Activated T-cell treated with anti-CD3 and anti-CD28 coated beads for 48 hours (primary cell): ENCODE measurements around the gene INPP5D.
"Not testable (repeated sequence)": the region's sequence is repeated elsewhere in the genome, so short reads cannot be mapped to it uniquely, and the experiment has no call there.

Source experiments
- DNase-seq: peaks from one replicate; pipeline ENCODE4 v3.0.0-alpha.2; 2020; ENCODE audit warnings: low read depth

Gene INPP5D

DNA sequence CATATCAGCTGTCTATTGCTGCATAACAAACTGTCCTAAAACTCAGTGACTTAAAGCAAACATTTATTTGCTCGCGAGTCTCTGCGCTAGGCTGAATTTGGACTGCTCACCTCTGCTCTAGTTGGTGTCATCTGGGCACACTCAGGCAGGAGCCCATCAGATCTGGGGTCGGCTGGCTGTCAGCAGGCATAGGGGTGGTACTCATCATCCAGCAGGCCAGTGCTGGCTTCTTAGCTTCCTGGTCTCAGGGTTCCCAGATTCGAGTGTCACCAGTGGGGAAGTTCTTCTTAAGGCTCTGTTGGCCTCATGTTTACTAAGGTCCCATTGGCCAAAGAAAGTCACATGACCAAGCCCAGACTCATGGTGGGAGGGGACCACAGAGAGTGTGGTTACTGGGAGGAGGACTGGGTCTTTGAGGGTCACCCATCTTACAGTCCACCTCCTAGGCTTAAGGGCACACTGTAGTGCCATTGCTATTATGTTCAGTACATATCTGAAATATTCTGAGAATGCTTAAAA, 119.8 kb downstream of the INPP5D start:
- no peak for DNase-seq

DNA sequence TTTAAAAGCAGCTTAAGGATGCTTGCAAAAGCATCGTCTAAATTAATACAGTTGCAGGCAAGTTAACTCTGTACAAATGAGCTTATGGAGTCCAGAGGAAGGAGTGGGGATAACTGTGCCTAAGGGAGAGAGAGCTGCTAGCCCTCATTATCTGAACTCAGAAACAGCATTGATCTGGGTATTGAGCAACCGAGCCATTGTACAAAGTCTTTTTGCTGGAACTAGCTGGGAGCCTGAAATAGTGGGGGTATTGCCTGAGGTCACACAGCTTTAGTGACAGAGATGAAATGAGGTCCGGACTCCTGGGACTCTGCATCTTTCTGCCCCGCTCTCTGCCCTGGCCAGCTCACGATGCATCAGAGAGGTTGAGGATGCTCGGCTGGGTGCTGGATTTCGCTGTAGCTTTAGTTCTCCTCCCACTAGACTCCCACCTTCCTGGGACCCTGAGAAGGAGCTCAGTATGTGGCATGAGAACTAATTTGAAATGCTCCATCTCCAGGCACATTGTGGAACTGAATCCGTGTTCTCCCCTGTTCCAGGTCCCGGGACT, 123.8 kb downstream of the INPP5D start:
- no peak for DNase-seq

DNA sequence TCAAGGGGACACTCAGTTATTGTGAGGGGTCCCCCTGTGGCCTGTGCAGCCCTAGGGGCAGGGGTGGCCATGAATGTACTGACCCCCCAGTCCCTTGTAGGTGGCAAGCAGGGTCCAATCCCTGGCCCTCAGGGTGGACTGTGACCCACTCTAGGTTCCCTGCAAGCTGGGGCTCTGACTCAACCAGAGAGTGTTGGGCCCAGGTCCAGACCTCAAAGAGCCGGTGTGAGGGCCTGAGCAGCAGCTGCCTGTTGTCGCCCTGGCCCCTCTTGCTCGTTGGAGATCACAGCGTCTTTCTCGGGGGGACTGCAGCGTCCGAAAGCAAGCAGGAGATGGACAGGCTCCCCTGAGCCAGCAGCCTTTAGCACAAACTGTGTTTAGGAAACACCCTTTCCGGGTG, 124.5 kb downstream of the INPP5D start:
- DNase-seq = no peak

DNA sequence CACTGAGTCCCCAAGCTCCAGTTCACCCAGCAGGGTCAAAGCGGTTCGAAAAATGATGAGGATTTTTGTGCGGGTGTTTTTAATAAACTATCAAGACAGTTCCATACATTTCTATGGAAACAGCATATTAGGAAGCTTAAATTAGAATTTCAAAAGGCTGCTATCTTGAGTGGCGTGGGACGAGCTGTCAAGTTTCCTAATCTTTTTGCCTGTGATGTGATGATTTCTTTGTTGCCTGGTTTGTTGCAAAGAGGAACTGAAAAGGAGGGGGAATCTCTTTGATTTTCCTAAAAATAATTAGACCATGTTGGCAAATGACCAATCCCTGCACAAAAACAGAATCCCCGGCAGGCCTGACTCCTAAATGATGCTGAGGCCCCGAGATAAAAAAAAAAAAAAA, 125.2 kb downstream of the INPP5D start:
- DNase-seq = no peak

DNA sequence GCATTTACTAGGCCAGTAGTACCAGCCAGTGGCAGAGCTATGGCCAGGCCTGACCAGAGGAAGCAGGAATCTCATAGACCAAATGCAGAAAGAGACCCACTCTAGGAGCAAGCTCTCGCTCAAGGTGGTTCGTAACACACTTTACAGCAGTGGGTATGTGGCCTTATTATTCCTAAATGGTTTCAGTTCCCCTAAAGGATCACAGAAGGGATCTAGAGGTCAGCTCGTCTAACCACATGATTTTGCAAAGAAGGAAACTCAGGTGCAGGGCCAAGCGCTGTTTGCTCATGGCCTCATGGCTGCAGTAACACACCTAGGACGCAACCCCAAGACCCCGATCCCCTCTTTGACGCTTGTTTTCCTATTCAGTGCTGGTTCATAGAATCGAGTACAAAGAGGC, 125.8 kb downstream of the INPP5D start:
- no peak for DNase-seq

DNA sequence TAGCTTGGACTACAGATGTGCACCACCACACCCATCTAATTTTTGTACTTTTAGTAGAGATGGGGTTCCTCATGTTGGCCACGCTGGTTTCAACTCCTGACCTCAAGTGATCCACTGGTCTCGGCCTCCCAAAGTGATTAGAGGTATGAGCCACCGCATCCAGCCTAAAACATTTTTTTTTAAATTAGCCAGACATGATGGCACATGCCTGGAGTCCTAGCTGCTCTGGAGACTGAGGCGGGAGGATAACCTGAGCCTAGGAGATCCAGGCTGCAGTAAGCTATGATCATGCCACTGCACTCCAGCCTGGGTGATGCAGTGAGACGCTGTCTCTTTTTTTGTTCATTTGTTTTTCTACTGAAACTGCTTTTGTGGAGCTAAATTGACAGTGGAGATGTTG, 126.7 kb downstream of the INPP5D start:
- no peak for DNase-seq

DNA sequence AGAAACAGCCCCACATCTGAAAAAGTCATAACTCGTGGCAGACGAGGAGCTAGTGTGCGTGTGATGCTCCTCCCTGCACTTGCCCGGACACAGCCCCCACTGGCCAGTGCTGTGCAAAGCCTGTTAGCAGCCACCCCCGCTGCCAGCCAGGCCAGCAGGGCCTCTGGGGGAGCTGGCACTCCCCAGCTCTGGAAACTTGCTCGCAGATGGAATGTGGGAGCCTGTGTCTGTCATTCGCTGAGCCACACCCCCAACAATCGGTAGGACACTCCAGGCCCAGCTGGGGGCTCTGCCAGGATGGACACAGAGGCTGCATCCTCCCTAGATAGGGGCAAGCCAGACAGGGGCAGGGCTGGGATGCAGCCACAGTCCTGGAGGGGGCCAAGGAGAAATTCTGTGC, 128.9 kb downstream of the INPP5D start:
- no peak for DNase-seq

DNA sequence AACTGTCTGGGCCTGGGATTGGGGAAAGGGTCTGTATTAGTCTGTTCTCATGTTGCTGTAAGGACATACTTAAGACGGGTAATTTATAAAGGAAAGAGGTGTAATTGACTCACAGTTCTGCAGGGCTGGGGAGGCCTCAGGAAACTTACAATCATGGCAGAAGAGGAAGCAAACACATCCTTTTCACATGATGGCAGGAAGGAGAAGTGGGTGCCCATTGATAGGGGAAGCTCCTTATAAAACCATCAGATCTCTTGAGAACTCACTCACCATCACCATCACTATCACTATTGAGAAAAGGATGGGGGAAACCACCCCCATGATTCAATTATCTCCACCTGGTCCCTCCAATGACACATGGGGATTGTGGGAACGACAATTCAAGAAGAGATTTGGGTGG, 130.9 kb downstream of the INPP5D start:
- DNase-seq = not testable (repeated sequence)

DNA sequence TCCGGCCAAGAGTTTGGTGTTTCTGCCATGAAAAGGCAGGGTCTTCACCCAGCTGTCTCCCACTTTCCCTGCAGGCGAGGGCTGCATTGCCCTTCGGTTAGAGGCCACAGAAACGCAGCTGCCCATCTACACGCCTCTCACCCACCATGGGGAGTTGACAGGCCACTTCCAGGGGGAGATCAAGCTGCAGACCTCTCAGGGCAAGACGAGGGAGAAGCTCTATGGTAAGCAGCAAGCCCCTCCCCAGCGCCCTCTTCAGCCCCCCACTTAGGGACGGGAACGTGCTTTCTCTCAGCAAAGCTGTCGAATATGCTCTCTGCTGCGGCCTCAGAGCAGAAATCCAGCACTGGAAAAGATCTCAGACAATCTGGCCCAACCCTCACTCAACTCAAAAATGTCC, 133.6 kb downstream of the INPP5D start:
- no peak for DNase-seq

DNA sequence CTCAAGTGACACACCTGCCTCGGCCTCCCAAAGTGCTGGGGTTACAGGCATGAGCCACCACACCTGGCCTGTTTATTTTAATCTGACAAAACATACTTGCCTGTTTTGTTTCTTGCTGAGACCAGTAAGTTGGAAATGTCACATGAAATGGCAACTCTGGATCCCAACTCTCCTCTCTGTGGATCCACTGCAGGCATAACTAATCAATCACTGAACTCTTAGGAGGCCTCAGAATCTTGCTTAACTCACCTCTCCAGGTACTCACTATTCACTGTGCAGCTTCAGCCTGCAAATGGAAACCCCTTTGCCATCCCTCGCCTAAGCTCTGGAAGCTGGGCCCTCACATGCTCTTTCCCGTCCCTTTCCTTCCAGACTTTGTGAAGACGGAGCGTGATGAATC, 134.9 kb downstream of the INPP5D start:
- DNase-seq = no peak

DNA sequence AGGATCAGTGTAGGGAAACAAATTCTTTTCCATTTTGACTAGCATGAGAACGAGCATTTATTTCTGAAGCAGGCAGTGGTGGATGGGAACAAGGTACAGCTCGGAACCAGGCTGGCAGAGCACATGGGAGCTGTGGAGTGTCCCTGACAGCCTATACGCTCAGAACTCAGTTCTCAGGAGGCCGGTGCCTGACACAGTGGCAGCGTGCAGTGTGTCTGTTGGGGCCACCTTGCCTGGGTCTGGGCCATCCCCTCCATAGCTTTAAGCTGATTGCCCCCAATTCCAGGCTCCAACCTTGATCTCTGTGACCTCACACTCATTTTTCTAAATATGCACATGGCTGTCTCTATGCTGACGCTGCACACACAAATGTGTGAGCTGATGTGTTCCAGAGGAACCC, 136.9 kb downstream of the INPP5D start:
- DNase-seq = no peak

DNA sequence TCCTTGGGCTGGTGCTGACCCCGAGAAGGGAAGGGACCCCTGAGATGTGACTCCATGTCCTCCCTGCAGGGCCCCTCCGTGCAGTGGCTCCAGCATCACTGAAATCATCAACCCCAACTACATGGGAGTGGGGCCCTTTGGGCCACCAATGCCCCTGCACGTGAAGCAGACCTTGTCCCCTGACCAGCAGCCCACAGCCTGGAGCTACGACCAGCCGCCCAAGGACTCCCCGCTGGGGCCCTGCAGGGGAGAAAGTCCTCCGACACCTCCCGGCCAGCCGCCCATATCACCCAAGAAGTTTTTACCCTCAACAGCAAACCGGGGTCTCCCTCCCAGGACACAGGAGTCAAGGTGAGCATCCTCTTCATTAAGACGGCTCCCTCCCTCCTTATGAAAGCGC, 137.9 kb downstream of the INPP5D start:
- no peak for DNase-seq

DNA sequence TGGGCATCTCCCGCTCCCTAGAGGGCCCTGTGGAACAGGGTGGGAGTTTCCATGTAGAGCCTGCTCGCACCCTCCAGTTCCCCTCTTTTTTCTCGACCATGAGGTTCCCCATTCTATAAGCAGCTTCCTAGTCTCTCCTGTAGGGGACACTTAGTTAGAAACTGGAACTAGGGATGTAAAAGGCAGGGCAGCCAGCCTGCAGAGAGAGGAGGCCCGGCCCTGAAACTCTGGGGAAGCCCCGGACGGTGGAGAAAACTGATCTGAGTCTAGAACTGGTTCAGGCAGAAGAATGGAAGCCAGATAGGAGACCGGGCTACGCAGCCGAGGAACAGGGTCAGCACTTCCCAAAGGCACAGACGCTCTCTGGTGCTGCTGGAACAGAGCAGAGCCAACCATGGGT, 139.7 kb downstream of the INPP5D start:
- DNase-seq = no peak

DNA sequence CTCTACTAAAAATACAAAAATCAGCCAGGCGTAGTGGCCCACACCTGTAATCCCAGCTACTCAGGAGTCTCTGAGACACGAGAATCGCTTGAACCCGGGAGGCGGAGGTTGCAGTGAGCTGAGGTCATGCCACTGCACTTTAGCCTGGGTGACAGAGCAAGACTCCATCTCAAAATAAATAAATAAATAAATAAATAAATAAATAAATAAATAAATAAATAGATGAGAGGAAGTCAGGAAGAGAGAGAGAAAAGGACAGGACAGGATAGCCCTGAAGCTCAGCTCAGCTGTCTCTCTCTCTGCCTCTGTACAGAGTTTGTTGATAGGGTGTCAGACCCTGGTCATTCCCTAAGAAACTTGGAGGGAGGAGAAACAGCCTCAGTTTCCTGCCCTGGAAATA, 140.6 kb downstream of the INPP5D start:
- DNase-seq = not testable (repeated sequence)

DNA sequence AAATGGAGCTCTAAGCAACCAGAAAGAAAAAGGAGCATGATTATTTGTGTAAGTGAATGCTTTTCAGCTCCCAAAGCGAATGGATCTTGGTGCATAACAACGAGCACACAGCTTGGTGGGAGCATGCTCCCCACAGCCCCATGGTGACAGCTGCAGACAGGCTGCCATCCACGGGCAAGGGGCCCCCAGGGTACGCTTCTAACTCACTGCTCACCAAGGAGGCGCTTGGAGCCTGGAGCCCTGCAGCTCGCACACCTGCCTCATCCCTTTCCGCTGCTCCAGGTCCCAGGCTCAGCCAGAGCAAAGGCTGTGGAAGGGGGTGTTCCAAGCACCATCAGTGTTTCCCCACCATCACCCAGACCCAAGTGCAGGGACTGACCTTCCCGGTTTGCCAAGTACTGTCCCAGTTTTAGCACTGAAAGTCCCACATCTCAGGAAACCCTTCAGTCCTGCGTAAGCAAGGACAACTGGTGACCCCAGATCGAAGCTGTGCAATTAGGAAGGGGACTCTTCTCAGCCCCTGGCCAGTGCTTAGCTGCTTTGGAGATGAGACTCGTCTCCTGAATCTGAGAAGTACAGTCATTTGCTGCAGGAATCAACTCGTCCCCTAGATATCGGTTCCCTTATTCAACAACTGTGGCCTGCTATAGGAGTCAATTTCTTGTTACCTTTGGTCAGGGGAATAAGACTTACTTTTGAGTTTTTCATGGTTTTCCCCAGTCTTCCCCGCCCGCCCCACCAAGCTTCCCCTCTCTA, 141.3 kb downstream of the INPP5D start:
- DNase-seq = no peak

DNA sequence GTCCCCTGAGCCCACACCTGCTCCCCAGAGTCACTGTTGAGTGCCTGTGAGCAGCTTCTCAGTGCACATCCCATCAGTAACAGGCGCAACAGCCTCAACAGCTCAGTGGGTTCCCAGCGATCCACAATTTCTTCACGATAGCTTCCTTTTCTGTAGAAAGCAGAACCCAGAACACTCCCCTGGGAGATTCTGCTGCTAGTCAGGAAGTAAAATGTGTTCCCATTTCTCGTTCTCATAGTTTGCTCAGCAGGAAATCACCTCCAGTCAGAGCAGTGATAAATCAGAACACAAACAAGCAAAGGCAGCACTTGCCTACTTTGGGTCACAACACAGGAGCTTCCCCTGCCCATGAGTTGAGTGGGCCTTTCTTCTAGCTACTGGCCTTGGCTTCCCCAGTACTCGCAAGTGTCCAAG, 142.4 kb downstream of the INPP5D start:
- DNase-seq = no peak

DNA sequence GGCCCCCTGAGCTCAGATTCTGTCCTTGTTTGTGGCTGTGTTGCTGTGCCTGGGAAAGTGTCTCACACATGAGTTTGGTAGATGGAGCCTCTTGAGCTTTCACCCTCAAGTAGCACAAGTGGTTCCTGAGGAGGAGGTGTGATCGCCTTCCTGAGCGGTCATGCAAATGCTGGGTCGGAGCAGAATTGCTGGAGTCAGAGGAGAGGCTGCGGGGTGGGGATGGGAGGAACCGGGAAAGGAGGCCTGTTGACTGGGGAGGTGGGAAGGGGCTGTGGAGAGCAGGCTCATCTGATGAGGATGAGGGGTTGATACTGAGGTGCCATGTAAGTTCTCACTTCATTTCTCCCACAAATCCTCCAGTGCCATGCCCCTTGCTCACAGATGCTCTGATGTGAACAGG, 142.9 kb downstream of the INPP5D start:
- no peak for DNase-seq

DNA sequence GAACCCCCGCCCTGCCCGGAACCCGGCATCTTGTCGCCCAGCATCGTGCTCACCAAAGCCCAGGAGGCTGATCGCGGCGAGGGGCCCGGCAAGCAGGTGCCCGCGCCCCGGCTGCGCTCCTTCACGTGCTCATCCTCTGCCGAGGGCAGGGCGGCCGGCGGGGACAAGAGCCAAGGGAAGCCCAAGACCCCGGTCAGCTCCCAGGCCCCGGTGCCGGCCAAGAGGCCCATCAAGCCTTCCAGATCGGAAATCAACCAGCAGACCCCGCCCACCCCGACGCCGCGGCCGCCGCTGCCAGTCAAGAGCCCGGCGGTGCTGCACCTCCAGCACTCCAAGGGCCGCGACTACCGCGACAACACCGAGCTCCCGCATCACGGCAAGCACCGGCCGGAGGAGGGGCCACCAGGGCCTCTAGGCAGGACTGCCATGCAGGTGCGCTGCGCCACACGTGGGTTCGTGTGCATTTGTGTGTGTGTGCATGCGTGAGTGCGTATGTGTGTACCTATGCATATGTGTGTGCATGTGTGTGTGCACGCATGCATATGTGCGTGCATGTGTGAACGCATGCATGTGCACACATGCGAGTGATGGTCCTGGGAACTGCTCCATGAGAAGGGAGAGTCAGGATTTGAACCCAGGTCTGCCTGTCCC, 144.3 kb downstream of the INPP5D start:
- no peak for DNase-seq

DNA sequence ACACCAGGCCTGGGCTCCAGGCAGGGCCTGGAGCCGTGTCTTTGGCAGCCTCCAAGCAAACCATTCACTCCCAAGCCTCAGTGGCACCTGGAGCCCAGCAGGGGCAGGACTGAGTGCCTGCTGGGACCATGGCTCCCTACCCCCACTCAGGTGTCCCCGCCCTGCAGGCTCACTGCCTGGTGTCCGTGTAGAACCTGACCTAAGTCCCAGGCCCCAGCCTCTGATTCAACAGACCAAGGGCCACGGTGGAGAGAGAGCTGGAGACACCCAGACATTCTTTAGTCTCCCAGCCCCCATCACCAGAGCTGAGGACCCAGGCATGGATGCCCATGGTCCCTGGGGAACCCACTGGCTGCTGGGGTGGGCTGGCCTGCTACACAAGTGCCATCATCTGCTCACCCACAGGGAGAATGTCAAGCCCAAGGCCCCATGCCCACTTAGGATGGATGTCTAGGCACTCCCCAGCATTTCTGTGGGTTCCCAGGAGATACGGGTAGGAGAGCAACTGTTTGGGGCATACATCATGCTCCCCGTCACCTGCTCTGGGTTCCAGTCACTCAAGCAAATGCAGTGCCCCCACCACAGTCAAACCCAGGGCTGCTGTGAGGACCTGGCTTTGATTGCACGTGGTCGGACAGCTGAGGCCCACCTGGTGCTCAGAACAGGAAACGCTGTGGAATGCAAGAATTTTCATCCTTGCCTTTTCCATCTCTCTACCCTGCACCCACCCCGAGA, 148.4 kb downstream of the INPP5D start:
- no peak for DNase-seq

DNA sequence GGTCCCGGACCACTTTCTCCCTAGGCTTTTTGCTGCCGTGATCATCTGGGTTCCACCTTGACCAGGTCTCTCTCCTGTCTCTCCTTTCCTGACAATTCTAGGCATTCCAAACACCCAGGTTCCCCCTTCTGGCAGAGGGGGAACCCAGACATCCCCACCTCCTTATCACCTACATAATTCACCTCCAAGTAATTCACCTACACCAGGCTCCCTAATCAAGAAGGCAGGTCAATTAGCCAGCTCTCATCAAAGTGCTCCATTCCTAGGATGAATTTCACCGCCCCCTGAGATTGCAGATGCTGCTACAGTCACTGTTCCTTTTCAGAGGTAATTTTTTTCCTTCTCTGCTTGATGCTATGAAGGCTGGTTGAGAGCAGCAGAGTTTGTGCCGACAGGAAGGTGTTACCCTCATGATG, 149.0 kb downstream of the INPP5D start:
- DNase-seq = no peak

DNA sequence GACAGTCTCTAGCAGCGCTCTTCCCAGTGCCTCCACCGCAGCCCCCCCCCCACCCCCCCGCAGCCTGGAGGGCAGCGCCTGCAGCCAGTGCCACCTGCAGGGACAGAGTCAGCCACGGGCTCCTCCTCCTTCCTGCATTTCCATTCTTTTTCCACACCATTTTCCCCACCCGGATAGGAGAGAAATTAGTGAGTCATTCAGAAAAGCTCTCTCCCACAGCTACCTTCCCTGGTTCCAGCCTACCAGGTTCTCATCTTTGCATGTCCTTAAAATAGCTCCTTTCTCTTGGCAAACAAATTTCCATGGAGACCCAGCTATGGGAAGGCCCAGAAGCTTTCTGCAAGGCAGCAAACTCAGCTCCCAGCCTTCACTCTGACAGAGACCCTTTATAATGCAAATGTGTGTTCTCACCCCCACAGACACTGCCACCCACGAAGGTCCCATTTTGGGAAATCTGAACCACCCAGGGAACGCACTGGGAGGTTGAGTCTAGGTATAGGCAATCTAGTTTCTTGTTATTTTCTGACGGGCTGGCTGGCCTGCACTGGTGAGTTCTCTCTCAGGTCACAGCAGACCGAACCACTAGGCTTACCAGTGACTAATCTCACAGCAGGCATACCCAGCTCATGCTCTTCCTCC, 149.5 kb downstream of the INPP5D start:
- no peak for DNase-seq

DNA sequence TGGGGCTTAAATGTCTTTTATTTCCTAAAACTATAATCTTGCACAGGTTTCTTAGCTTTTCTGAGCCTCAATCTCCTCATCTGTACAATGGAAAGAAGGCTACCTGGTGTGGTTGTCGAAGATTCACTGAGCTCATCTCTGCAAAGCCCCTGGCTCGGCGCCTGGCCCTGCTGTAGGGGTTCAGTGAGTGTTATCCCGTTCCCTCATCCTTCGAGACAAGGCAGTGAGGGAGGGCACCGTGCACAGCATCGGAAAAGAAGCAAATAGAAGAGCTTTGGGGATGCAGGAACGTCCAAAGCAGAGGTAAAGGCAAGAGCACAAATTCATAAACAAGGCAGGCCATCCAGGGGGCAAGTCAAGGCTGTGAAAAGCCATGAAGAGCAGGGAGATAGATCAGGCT, 150.1 kb downstream of the INPP5D start:
- DNase-seq = no peak
